ENCODE measurements around the gene BNC2. TPM values are rescaled to one million over a fixed set of nuclear protein-coding genes. Genes with fewer than 3 reads are reported as not detected.
A peak's percentile ranks its signal among the peaks of the same experiment; 100 is the strongest.

The BNC2 gene
- total RNA-seq, 1 donor from 2014 or later = 2.4 TPM

GRCh38 chr9:16509997-16510396 is 360.5 kb downstream of the BNC2 start:
- Histone ChIP-seq H3K9me3 (ENCODE audit: low read depth) (no peaks in the 10 kb centered on the region), H3K4me2 (no peak overlapping the region)

GRCh38 chr9:16505199-16505598 is 365.3 kb downstream of the BNC2 start:
- no peaks in the 10 kb centered on the region for H3K9me3 ChIP-seq (ENCODE audit: low read depth)
- H3K27me3 Mint-ChIP-seq (ENCODE audit: insufficient read depth, low read depth) = no peaks in the 10 kb centered on the region
- H3K27me3 ChIP-seq = no peaks in the 10 kb centered on the region
- H3K4me2 ChIP-seq = no peak overlapping the region
- no peak for DNase-seq (ENCODE audit: low spot score)
- H3K79me2 ChIP-seq (ENCODE audit: low read depth) = no peaks in the 10 kb centered on the region
- H3K36me3 Mint-ChIP-seq = no peaks in the 10 kb centered on the region
- H3F3A ChIP-seq (ENCODE audit: low read depth) = no peaks in the 10 kb centered on the region
- H3K4me3 ChIP-seq = no peak overlapping the region
- no peaks in the 10 kb centered on the region for H3K36me3 ChIP-seq
- H3K4me1 Mint-ChIP-seq = peaks cover 10% of the 10 kb centered on the region
- peak overlapping the region; percentile 15 for H2AFZ ChIP-seq (replicated peaks)
- H3K27ac ChIP-seq = no peak overlapping the region
- H3K9ac ChIP-seq = no peak overlapping the region
- H4K20me1 ChIP-seq (ENCODE audit: low read depth) = no peaks in the 10 kb centered on the region
- no peaks in the 10 kb centered on the region for H3K4me1 ChIP-seq
- no peaks in the 10 kb centered on the region for H3K9me3 Mint-ChIP-seq
- H3K4me3 Mint-ChIP-seq = no peak overlapping the region
- H3K27ac Mint-ChIP-seq = peak overlapping the region; percentile 48
- TF ChIP-seq EZH2phosphoT487 (IDR thresholded peaks at IDR 0.05) (no peak), CTCF (IDR thresholded peaks at IDR 0.05) (no peak), EZH2 (IDR thresholded peaks at IDR 0.05) (no peak)

More at GRCh38 chr9:16509997-16510396, 360.5 kb downstream of the BNC2 start:
- H3K9ac ChIP-seq = no peak overlapping the region
- H3K27ac ChIP-seq = no peak overlapping the region
- no peaks in the 10 kb centered on the region for H3K36me3 Mint-ChIP-seq
- H3K4me1 ChIP-seq = peaks cover 13% of the 10 kb centered on the region
- no peaks in the 10 kb centered on the region for H3K36me3 ChIP-seq
- no peak overlapping the region for H3K4me3 Mint-ChIP-seq
- H2AFZ ChIP-seq (replicated peaks) = no peak overlapping the region
- DNase-seq (ENCODE audit: low spot score) = no peak
- TF ChIP-seq CTCF (IDR thresholded peaks at IDR 0.05) (no peak), EZH2 (IDR thresholded peaks at IDR 0.05) (no peak), EZH2phosphoT487 (IDR thresholded peaks at IDR 0.05) (no peak)
- H3K9me3 Mint-ChIP-seq = no peaks in the 10 kb centered on the region
- H3K27me3 ChIP-seq = no peaks in the 10 kb centered on the region
- H3K27ac Mint-ChIP-seq = no peak overlapping the region
- no peak overlapping the region for H3K4me3 ChIP-seq
- H3K4me1 Mint-ChIP-seq = peaks cover 26% of the 10 kb centered on the region
- H3F3A ChIP-seq (ENCODE audit: low read depth) = peaks cover 13% of the 10 kb centered on the region
- H3K27me3 Mint-ChIP-seq (ENCODE audit: insufficient read depth, low read depth) = no peaks in the 10 kb centered on the region
- H3K79me2 ChIP-seq (ENCODE audit: low read depth) = no peaks in the 10 kb centered on the region
- no peaks in the 10 kb centered on the region for H4K20me1 ChIP-seq (ENCODE audit: low read depth)

GRCh38 chr9:16501726-16502125 is 368.7 kb downstream of the BNC2 start:
- no peak overlapping the region for H3K4me2 ChIP-seq
- no peak overlapping the region for H3K4me3 Mint-ChIP-seq

More at GRCh38 chr9:16501726-16502125, 368.7 kb downstream of the BNC2 start:
- Mint-ChIP-seq H3K4me1 (peaks cover 2% of the 10 kb centered on the region), H3K27ac (no peak overlapping the region), H3K27me3 (ENCODE audit: insufficient read depth, low read depth) (no peaks in the 10 kb centered on the region), H3K36me3 (no peaks in the 10 kb centered on the region), H3K9me3 (no peaks in the 10 kb centered on the region)
- Histone ChIP-seq H3K4me3 (no peak overlapping the region), H3K79me2 (ENCODE audit: low read depth) (no peaks in the 10 kb centered on the region), H3K4me1 (no peaks in the 10 kb centered on the region), H2AFZ (replicated peaks) (no peak overlapping the region), H3K9ac (no peak overlapping the region), H3K27ac (no peak overlapping the region), H4K20me1 (ENCODE audit: low read depth) (no peaks in the 10 kb centered on the region), H3K9me3 (ENCODE audit: low read depth) (no peaks in the 10 kb centered on the region), H3K36me3 (no peaks in the 10 kb centered on the region), H3F3A (ENCODE audit: low read depth) (no peaks in the 10 kb centered on the region), H3K27me3 (no peaks in the 10 kb centered on the region)
- no peak for DNase-seq (ENCODE audit: low spot score)
- no peak for TF ChIP-seq EZH2phosphoT487 (IDR thresholded peaks at IDR 0.05)
- TF ChIP-seq CTCF (IDR thresholded peaks at IDR 0.05) = no peak
- no peak for TF ChIP-seq EZH2 (IDR thresholded peaks at IDR 0.05)
